Mucosa of rectum (tissue), 2 donors: ENCODE data around the gene TRAPPC3L.

Source experiments
- H3K27ac ChIP-seq, 2 donors: one replicate each; pipeline ENCODE4 v1.7.0; 2013; ENCODE audit warnings: inconsistent platforms in 2 of 2, low read depth in 2 of 2, low read length in 2 of 2
- H3K27me3 ChIP-seq, 2 donors: one replicate each; pipeline ENCODE4 v1.7.0; 2013; ENCODE audit warnings: low read length in 2 of 2; ENCODE audit not compliant: control insufficient read depth in 2 of 2, insufficient read depth in 2 of 2
- H3K36me3 ChIP-seq, 2 donors: one replicate each; pipeline ENCODE4 v1.7.0; 2013; ENCODE audit warnings: low read length in 2 of 2; ENCODE audit not compliant: control insufficient read depth in 2 of 2, insufficient read depth in 2 of 2
- H3K4me1 ChIP-seq, 2 donors: one replicate each; pipeline ENCODE4 v1.7.0; 2013; ENCODE audit warnings: low read length in 2 of 2, mild to moderate bottlenecking in 1 of 2; ENCODE audit not compliant: control insufficient read depth in 2 of 2, insufficient read depth in 2 of 2
- H3K4me3 ChIP-seq, 2 donors: one replicate each; pipeline ENCODE4 v1.7.0; 2013; ENCODE audit warnings: low read length in 2 of 2
- H3K9ac ChIP-seq, 2 donors: one replicate each; pipeline ENCODE4 v1.7.0; 2013; ENCODE audit warnings: low read length in 2 of 2, low read depth in 1 of 2, mild to moderate bottlenecking in 1 of 2
- H3K9me3 ChIP-seq, 2 donors: one replicate each; pipeline ENCODE4 v1.7.0; 2013; ENCODE audit warnings: low read length in 2 of 2; ENCODE audit not compliant: control insufficient read depth in 2 of 2
- donor health status: healthy.
- donor health status: Normal muscosa, but diverticular disease.

Gene TRAPPC3L

DNA sequence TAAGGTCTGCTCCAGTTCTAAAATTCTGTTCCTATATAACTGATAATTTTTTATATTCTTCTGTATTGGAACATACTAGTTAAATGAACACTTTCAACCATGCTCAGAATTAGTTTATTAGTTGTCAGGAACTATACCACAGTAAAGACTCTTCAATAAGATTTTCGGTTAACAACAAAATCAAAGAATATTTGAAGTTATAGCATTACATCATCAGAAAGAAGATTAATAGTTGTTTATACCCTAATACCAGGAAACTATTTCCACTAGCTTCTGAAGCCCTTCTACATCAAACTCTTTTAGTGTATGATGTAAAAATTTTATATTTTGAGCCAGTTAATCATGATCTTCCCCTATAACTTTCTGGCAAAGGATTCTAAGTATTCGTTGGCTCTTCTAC lies 14.6 kb upstream of the TRAPPC3L start:
- no peaks in the 10 kb centered on the region for H3K36me3 ChIP-seq
- H3K9ac ChIP-seq, result no peak overlapping the region
- no peaks in the 10 kb centered on the region for H3K4me1 ChIP-seq
- no peak overlapping the region for H3K4me3 ChIP-seq
- H3K27ac ChIP-seq, result no peak overlapping the region
- peaks cover 3 to 6% of the 10 kb centered on the region in 2 donors for H3K27me3 ChIP-seq
- H3K9me3 ChIP-seq, result no peaks in the 10 kb centered on the region

DNA sequence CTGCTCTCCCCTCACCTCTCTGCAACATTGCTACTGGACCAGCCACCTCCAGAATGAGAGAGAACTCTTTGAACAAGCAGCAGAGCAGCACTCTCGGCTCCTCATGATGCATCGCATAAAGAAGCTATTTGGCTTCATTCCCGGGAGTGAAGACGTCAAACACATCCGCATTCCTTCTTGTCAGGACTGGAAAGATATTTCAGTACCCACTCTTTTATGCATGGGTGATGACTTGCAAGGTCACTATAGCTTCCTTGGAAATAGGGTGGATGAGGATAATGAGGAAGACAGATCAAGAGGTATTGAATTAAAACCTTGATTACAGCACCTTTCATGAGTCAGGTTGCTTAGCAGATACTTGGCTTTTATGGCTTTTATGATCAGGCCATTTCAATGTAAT lies 12.4 kb upstream of the TRAPPC3L start:
- Histone ChIP-seq H3K36me3 (no peaks in the 10 kb centered on the region), H3K9me3 (no peaks in the 10 kb centered on the region), H3K4me3 (no peak overlapping the region), H3K9ac (no peak overlapping the region), H3K27ac (no peak overlapping the region), H3K4me1 (no peaks in the 10 kb centered on the region), H3K27me3 (peaks cover 0 to 7% of the 10 kb centered on the region in 2 donors)

DNA sequence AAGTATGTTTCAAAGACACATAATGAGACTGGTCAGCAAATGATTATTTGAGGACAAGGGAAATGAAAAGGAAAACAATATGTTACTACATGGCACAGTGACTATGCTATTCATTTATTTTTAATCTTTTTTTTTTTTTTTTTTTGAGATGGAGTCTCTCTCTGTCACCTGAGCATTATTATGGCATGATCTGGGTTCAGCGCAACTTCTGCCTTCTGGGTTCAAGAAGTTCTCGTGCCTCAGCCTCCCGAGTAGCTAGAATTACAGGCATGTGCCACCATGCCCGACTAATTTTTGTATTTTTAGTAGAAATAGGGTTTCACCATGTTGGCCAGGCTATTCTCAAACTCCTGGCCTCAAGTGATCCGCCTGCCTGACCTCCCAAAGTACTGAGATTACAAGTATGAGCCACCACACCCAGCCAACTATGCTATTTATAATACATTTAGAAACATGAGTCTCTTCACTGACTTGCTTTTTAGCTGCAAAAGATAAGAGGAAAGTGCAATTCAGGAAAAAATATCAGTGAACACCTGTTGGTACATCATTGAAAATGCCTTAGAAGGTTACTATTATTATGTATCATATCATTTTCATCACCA lies 11.4 kb upstream of the TRAPPC3L start:
- H3K36me3 ChIP-seq, result no peaks in the 10 kb centered on the region
- H3K4me1 ChIP-seq, result no peaks in the 10 kb centered on the region
- no peak overlapping the region for H3K27ac ChIP-seq
- H3K27me3 ChIP-seq, result peaks cover 0 to 7% of the 10 kb centered on the region in 2 donors
- H3K9me3 ChIP-seq, result no peaks in the 10 kb centered on the region
- H3K4me3 ChIP-seq, result no peak overlapping the region
- H3K9ac ChIP-seq, result no peak overlapping the region

DNA sequence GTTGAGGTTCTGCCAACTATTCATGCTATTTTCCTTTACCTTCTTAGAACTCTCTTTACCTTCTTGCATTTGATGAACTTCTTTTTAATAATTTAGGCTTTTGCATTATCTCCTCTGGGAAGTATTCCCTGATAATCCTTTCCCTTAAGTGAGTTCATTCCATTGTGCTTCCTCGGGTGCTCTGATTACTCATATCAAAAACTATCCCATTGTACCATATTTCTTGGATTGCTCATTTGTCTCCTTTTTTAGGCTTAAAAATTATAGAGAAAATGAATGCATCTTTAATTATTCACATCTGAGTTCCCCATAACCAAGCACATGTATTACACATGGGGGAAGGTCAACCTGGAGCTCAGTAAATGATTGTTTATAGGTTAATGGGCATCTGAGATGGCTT lies 10.6 kb upstream of the TRAPPC3L start:
- no peaks in the 10 kb centered on the region for H3K4me1 ChIP-seq
- no peak overlapping the region for H3K27ac ChIP-seq
- no peak overlapping the region for H3K9ac ChIP-seq
- no peaks in the 10 kb centered on the region for H3K9me3 ChIP-seq
- H3K4me3 ChIP-seq, result no peak overlapping the region
- no peaks in the 10 kb centered on the region for H3K36me3 ChIP-seq
- H3K27me3 ChIP-seq, result peaks cover 0 to 7% of the 10 kb centered on the region in 2 donors

DNA sequence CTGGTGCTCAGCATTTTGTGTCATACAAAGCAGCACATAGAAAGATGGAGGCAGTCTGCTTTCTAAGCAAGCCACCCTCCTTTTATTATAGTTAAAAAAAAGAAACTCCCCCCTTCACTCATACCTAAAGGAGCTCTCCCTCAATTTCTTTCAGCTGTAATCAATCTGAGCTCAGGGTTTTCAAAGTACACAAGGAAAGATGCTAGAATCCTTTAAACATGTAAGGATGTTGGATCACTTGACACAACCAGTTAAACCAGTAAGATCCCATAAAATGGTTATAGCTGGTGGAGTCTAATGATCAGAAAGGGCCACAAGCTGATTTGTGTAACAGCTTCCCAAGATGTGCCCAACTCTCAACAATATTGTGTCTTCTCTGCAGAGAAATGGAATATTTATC lies 8.0 kb upstream of the TRAPPC3L start, which contains the start of gene CALHM4:
Gene CALHM4 (plus strand): TSS at position 301 of the 400 bp plus-strand sequence. CDS start 43 bp downstream, at position 344.
- Histone ChIP-seq H3K27me3 (peaks cover 0 to 5% of the 10 kb centered on the region in 2 donors), H3K4me1 (no peaks in the 10 kb centered on the region), H3K4me3 (no peak within 1 kb of the TSS), H3K36me3 (no peaks in the 10 kb centered on the region), H3K9ac (no peak within 1 kb of the TSS), H3K27ac (no peak within 1 kb of the TSS), H3K9me3 (no peaks in the 10 kb centered on the region)

DNA sequence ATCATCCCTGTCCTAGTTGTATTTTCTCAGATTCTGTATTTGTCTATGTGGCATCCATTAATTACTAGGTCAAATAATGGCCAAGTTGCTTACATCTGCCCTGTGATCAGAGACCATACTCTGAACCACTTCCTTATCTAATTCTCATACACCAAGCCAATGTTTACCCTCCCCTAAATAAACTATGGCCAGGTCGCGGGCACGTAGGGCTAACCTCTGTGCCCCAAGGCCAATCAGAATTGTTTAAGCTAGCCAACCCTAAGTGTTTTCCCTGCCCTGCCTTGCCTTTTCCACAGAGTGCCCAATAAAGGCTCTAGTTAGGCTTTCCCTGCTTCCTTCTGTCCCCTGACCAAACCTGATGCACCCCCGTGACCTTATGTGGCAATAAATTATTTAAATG lies 5.3 kb upstream of the TRAPPC3L start:
- Histone ChIP-seq H3K27me3 (peaks cover 0 to 5% of the 10 kb centered on the region in 2 donors), H3K9me3 (no peaks in the 10 kb centered on the region), H3K9ac (no peak overlapping the region), H3K4me1 (no peaks in the 10 kb centered on the region), H3K4me3 (no peak overlapping the region), H3K36me3 (no peaks in the 10 kb centered on the region), H3K27ac (no peak overlapping the region)

- no peaks in the 10 kb centered on the region for H3K27me3 ChIP-seq
These were observed 1.9 kb upstream of the TRAPPC3L start for GRCh38 chr6:116547358-116547757.

DNA sequence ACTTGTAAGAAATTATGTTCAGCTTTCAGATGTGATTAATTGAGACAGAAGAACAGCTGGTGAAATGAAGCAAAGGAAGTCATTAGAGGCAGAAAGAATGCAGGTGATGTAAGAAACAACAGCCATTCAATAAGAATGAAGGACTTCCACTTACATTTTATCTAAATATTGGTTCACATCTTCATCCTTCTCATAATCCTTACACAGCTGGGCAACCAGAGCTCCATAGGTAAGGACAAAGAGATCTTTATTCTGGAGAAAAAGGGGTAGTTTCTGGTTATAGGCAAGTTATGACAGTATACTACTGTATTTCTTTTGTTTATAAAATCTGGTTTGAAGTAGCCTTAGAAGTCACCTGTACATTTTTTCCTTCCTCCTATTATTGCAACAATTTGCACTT lies 2.3 kb downstream of the TRAPPC3L start:
- no peak overlapping the region for H3K4me3 ChIP-seq
- H3K36me3 ChIP-seq, result no peaks in the 10 kb centered on the region
- H3K27me3 ChIP-seq, result peaks cover 3% of the 10 kb centered on the region in 2 donors
- H3K9me3 ChIP-seq, result no peaks in the 10 kb centered on the region
- no peak overlapping the region for H3K27ac ChIP-seq
- H3K9ac ChIP-seq, result no peak overlapping the region
- H3K4me1 ChIP-seq, result no peaks in the 10 kb centered on the region

More at GRCh38 chr6:116547358-116547757, 1.9 kb upstream of the TRAPPC3L start:
- no peaks in the 10 kb centered on the region for H3K36me3 ChIP-seq
- H3K4me1 ChIP-seq, result no peaks in the 10 kb centered on the region
- no peak overlapping the region for H3K9ac ChIP-seq
- no peak overlapping the region for H3K27ac ChIP-seq
- no peaks in the 10 kb centered on the region for H3K9me3 ChIP-seq
- H3K4me3 ChIP-seq, result no peak overlapping the region

GRCh38 chr6:116542426-116542825 lies 3.1 kb downstream of the TRAPPC3L start:
- no peak overlapping the region for H3K4me3 ChIP-seq
- H3K36me3 ChIP-seq, result no peaks in the 10 kb centered on the region
- H3K9me3 ChIP-seq, result no peaks in the 10 kb centered on the region
- peaks cover 3% of the 10 kb centered on the region in 2 donors for H3K27me3 ChIP-seq
- no peak overlapping the region for H3K9ac ChIP-seq
- H3K4me1 ChIP-seq, result no peaks in the 10 kb centered on the region
- no peak overlapping the region for H3K27ac ChIP-seq

DNA sequence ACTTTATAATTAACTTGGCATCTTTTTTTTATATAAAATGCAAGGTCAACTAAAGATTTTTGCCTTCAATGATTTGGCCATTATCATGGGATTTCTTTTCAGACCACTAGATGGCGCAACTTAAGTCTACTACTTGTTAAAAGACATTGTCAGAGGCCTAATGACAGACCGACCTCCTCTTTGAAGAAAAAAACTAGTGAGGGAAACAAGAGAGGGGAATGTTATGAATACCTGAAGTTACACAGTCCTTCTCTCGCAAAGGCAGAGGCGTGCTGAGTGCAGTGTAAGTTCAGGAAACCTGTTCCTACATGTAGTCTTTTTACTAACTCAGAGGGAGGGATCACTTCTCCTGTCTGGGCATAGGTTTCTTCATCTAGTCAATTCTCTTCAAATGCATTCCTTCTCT lies 9.3 kb downstream of the TRAPPC3L start:
- no peak overlapping the region for H3K4me3 ChIP-seq
- H3K9me3 ChIP-seq, result no peaks in the 10 kb centered on the region
- no peaks in the 10 kb centered on the region for H3K36me3 ChIP-seq
- H3K4me1 ChIP-seq, result no peaks in the 10 kb centered on the region
- H3K9ac ChIP-seq, result no peak overlapping the region
- no peak overlapping the region for H3K27ac ChIP-seq
- H3K27me3 ChIP-seq, result peaks cover 3 to 7% of the 10 kb centered on the region in 2 donors
